IMR-90 (cell line): Measurements from ENCODE around the gene FGD5. TPM values are rescaled to one million over a fixed set of nuclear protein-coding genes. Genes with fewer than 3 reads are reported as not detected.

Experiments used
- ATAC-seq: fragments of 200-7000 bp; cut with Tn5 transposase; 2 replicates; pipeline ENCODE4 v1.9.1; 2020; ENCODE audit warnings: low read depth, mild to moderate bottlenecking, moderate library complexity
- BruUV-seq: library from RNA; stranded (reverse); fragments of 400-500 nt; replicated peaks from 2 replicates; lab custom pipeline; 2021; lab: Mats Ljungman, UMichigan
- CTCF ChIA-PET: fragments of 300-600 bp; formaldehyde crosslinking; extraction: SDS; loops from one replicate; lab custom pipeline; 2021; ENCODE audit warnings: antibody characterized with exemption; lab: Yijun Ruan, JAX
- POLR2A ChIA-PET: fragments of 300-600 bp; sonication (Branson Sonifier 250); formaldehyde crosslinking; loops from one replicate; lab custom pipeline; 2022; ENCODE audit warnings: antibody characterized with exemption; ENCODE audit not compliant: unreplicated experiment; lab: Charles Lee
- DNase-seq: peaks from one replicate; pipeline ENCODE4 v3.0.0; 2013
- H2AFZ ChIP-seq: replicated peaks from 2 replicates; pipeline ENCODE3; 2013; ENCODE audit warnings: low read length, mild to moderate bottlenecking; ENCODE audit not compliant: poor library complexity
- H2AK5ac ChIP-seq: 2 replicates; pipeline ENCODE4 v1.6.1; 2013; ENCODE audit warnings: low read depth, low read length, inconsistent platforms
- H2AK9ac ChIP-seq: replicated peaks from 2 replicates; pipeline ENCODE3; 2013; ENCODE audit warnings: mild to moderate bottlenecking, low read depth, low read length, moderate library complexity; ENCODE audit not compliant: poor library complexity
- H2BK120ac ChIP-seq: 2 replicates; pipeline ENCODE4 v1.6.1; 2013; ENCODE audit warnings: low read depth, low read length, inconsistent platforms
- H2BK15ac ChIP-seq: 3 replicates; pipeline ENCODE4 v1.6.1; 2013; ENCODE audit warnings: low read depth, low read length, inconsistent platforms
- H2BK20ac ChIP-seq: 2 replicates; pipeline ENCODE4 v1.6.1; 2013; ENCODE audit warnings: low read depth, mild to moderate bottlenecking, inconsistent platforms, low read length, moderate library complexity
- H2BK5ac ChIP-seq: 2 replicates; pipeline ENCODE4 v1.6.1; 2013; ENCODE audit warnings: mild to moderate bottlenecking, low read depth, low read length, inconsistent platforms; ENCODE audit not compliant: poor library complexity, severe bottlenecking
- H3K14ac ChIP-seq: replicated peaks from 2 replicates; pipeline ENCODE4 v1.6.1; 2013; ENCODE audit warnings: low read depth, low read length, inconsistent platforms
- H3K18ac ChIP-seq: 2 replicates; pipeline ENCODE4 v1.6.1; 2013; ENCODE audit warnings: low read depth, low read length, control low read depth
- H3K23ac ChIP-seq: 2 replicates; pipeline ENCODE4 v1.6.1; 2013; ENCODE audit warnings: low read depth, low read length, inconsistent platforms
- H3K27ac ChIP-seq: 2 replicates; pipeline ENCODE4 v1.5.1; 2013; ENCODE audit warnings: mild to moderate bottlenecking, control low read depth, low read length; ENCODE audit not compliant: insufficient read depth
- H3K27me3 ChIP-seq: 2 replicates; pipeline ENCODE4 v1.6.1; 2013; ENCODE audit warnings: low read length; ENCODE audit not compliant: control insufficient read depth, insufficient read depth
- H3K36me3 ChIP-seq: 2 replicates; pipeline ENCODE4 v1.6.1; 2013; ENCODE audit warnings: low read length, mixed read lengths; ENCODE audit not compliant: control insufficient read depth, insufficient read depth
- H3K4ac ChIP-seq: 2 replicates; pipeline ENCODE4 v1.6.1; 2013; ENCODE audit warnings: low read depth, low read length, inconsistent platforms
- H3K4me1 ChIP-seq: 2 replicates; pipeline ENCODE4 v1.6.1; 2013; ENCODE audit warnings: low read length, mixed read lengths; ENCODE audit not compliant: control insufficient read depth, insufficient read depth
- H3K4me2 ChIP-seq: 2 replicates; pipeline ENCODE4 v1.6.1; 2013; ENCODE audit warnings: low read depth, mild to moderate bottlenecking, control low read depth, low read length, moderate library complexity
- H3K4me3 ChIP-seq: 2 replicates; pipeline ENCODE4 v1.5.1; 2013; ENCODE audit warnings: low read depth, mild to moderate bottlenecking, control low read depth, low read length, moderate library complexity; ENCODE audit not compliant: insufficient read depth
- H3K56ac ChIP-seq: 2 replicates; pipeline ENCODE4 v1.6.1; 2013; ENCODE audit warnings: low read length, inconsistent platforms; ENCODE audit not compliant: insufficient read depth; ENCODE audit errors: extremely low read depth
- H3K79me1 ChIP-seq, 2 experiments: 2 replicates each; pipeline ENCODE4 v1.6.1; 2013; ENCODE audit warnings: low read length in 2 of 2, inconsistent platforms in 1 of 2, low read depth in 1 of 2
- H3K9ac ChIP-seq: 2 replicates; pipeline ENCODE4 v1.6.1; 2013; ENCODE audit warnings: low read depth, low read length, control low read depth
- H3K9me1 ChIP-seq: 2 replicates; pipeline ENCODE4 v1.6.1; 2013; ENCODE audit warnings: low read length, inconsistent platforms; ENCODE audit not compliant: insufficient read depth
- H3K9me3 ChIP-seq: 2 replicates; pipeline ENCODE4 v1.6.1; 2013; ENCODE audit warnings: low read length; ENCODE audit not compliant: control insufficient read depth, insufficient read depth
- H4K20me1 ChIP-seq: 2 replicates; pipeline ENCODE4 v1.6.1; 2013; ENCODE audit warnings: low read length, inconsistent platforms; ENCODE audit not compliant: insufficient read depth
- H4K5ac ChIP-seq: 2 replicates; pipeline ENCODE4 v1.6.1; 2013; ENCODE audit warnings: mild to moderate bottlenecking, low read depth, low read length, control low read depth
- H4K8ac ChIP-seq, 2 experiments: 2 replicates each; pipeline ENCODE4 v1.6.1; 2013; ENCODE audit warnings: low read depth in 2 of 2, low read length in 2 of 2, control low read depth in 1 of 2, inconsistent platforms in 1 of 2
- H4K91ac ChIP-seq: 2 replicates; pipeline ENCODE4 v1.6.1; 2013; ENCODE audit warnings: low read depth, low read length, inconsistent platforms; ENCODE audit not compliant: insufficient read depth
- BHLHE40 ChIP-seq: fragments of 150-350 bp; IDR thresholded peaks from 2 replicates; pipeline ENCODE4 v1.6.1; 2016; ENCODE audit warnings: mild to moderate bottlenecking, low read depth, low read length
- FOS ChIP-seq: fragments of 150-350 bp; IDR thresholded peaks from 2 replicates; pipeline ENCODE4 v1.6.1; 2016; ENCODE audit warnings: low read depth, low read length
- MAZ ChIP-seq: IDR thresholded peaks from 2 replicates; pipeline ENCODE4 v1.6.1; 2012; ENCODE audit warnings: low read depth, mild to moderate bottlenecking, low read length, improper control_type of control experiment, moderate library complexity, borderline replicate concordance
- MXI1 ChIP-seq: IDR thresholded peaks from 2 replicates; pipeline ENCODE4 v1.6.1; 2012; ENCODE audit warnings: low read depth, mild to moderate bottlenecking, low read length, moderate library complexity, borderline replicate concordance
- NFE2L2 ChIP-seq: fragments of 150-350 bp; IDR thresholded peaks from 2 replicates; pipeline ENCODE4 v1.6.1; 2016; ENCODE audit warnings: low read depth, mild to moderate bottlenecking, low read length
- RAD21 ChIP-seq: IDR thresholded peaks from 2 replicates; pipeline ENCODE4 v1.6.1; 2012; ENCODE audit warnings: low read length, improper control_type of control experiment
- USF2 ChIP-seq: fragments of 150-350 bp; IDR thresholded peaks from 2 replicates; pipeline ENCODE4 v1.6.1; 2017; ENCODE audit warnings: mild to moderate bottlenecking, antibody characterized with exemption, low read length, low read depth
- WGBS, 2 experiments: methylation state at CpG; one replicate each; pipeline versions ENCODE4 v1.1.5 to v1.1.7; 2013; ENCODE audit warnings: missing lambda C conversion rate in 2 of 2; ENCODE audit not compliant: insufficient read length in 1 of 2; ENCODE audit errors: extremely low coverage in 2 of 2; 5-methylcytosine and 5-hydroxymethylcytosine counted together
- dilution Hi-C: fragments of 300-500 bp; cut with HindIII; formaldehyde crosslinking; loops from one replicate; pipeline ENCODE4 v1.14.3; 2018; ENCODE audit warnings: low sequenced_read_pairs; ENCODE audit not compliant: unreplicated experiment
- in situ Hi-C: fragments of 300-500 bp; cut with MboI; formaldehyde crosslinking; loops from 3 replicates; pipeline ENCODE4 v1.14.3; 2019; ENCODE audit warnings: low sequenced_read_pairs, inconsistent platforms, mixed read lengths
- intact Hi-C: fragments of 100-400 bp; cut with micrococcal nuclease; formaldehyde crosslinking; loops from 2 replicates; pipeline ENCODE4 v1.10.0; 2022
- polyA plus RNA-seq, 3 experiments: library from polyadenylated mRNA; depleted of rRNA; stranded (reverse); fragments of >200 nt; gene quantifications; 2 replicates each; pipeline ENCODE4 v1.2.3, GENCODE V29; 2012; ENCODE audit warnings: low replicate concordance in 1 of 3
- total RNA-seq: library from RNA; depleted of rRNA; stranded (reverse); fragments of >200 nt; gene quantifications from 2 replicates; pipeline ENCODE4 v1.2.3, GENCODE V29; 2012

FGD5 gene
- total and polyA plus RNA-seq, 2 of the 4 experiments (the other 2 are of a cell fraction): not detected

- Histone ChIP-seq H3K4ac (no peak overlapping the region), H3K36me3 (peaks cover 3% of the 10 kb centered on the region; the same call in 1 of the 2 replicates), H3K9me3 (no peaks in the 10 kb centered on the region), H2BK5ac (no peak overlapping the region), H2AK5ac (no peak overlapping the region), H3K4me2 (no peak overlapping the region), H2AK9ac (no peak overlapping the region), H2AFZ (no peak overlapping the region), H3K9ac (no peak overlapping the region), H4K20me1 (peaks cover 7% of the 10 kb centered on the region; the same call in 1 of the 2 replicates), H4K91ac (no peak overlapping the region), H3K18ac (no peak overlapping the region), H2BK20ac (no peak overlapping the region), H3K4me3 (no peak overlapping the region), H3K27ac (no peak overlapping the region), H3K14ac (no peak overlapping the region), H2BK120ac (no peak overlapping the region), H3K9me1 (0 out of 2 replicates have a peak, but pooled peaks cover 3% of the 10 kb centered on the region), H3K27me3 (no peaks in the 10 kb centered on the region), H3K23ac (no peak overlapping the region), H3K56ac (no peak overlapping the region), H3K79me1 (peaks cover 33 to 39% of the 10 kb centered on the region in 2 experiments), H3K4me1 (no peaks in the 10 kb centered on the region), H4K5ac (no peak overlapping the region), H2BK15ac (no peak overlapping the region), H4K8ac (no peak overlapping the region)
- BruUV-seq: no TSS peak
- POLR2A ChIA-PET: no interaction called here
- intact Hi-C loops: no loop called here
- CTCF ChIA-PET: no interaction called here
- dilution Hi-C loops: no loop called here
- DNase-seq (no peak), ATAC-seq (no peak)
- in situ Hi-C loops: no loop called here
- WGBS, 2 experiments: no CpG with 5 or more reads among the region's 1 CpG
- no peak for TF ChIP-seq USF2
- no peak for TF ChIP-seq NFE2L2
- TF ChIP-seq MXI1: no peak
- no peak for TF ChIP-seq RAD21
- no peak for TF ChIP-seq MAZ
- no peak for TF ChIP-seq BHLHE40
- no peak for TF ChIP-seq FOS
Measured at GRCh38 chr3:14967285-14967684, 148.5 kb downstream of the FGD5 start.
